HuH-7.5 (cell line): Measurements from ENCODE around the gene CD276.
"Not testable (repeated sequence)": the region's sequence is repeated elsewhere in the genome, so short reads cannot be mapped to it uniquely, and the experiment has no call there.

Source experiments
- DNase-seq: peaks from one replicate; pipeline ENCODE4 v3.0.0; 2011; ENCODE audit warnings: low spot score

CD276 gene

DNA sequence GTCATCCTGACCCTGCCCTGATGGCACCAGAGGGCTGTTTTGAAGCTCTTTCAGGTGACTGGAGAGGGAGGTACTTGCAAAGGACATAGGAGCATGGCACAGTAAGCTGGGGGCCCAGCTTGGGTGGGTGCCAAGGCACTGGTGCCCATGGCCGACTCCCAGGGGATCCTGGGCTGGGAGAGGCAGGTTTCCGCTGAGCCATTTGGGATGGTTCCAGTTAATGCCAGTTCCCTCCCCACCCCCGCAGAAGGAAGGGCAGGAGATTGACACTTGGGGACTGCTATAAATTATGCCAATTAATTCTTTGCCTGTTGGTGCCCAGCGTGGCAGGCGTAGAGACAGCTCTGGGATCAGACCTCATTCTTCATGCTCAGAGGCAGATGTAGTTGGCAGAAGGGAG, 26.1 kb downstream of the CD276 start:
- DNase-seq = no peak

DNA sequence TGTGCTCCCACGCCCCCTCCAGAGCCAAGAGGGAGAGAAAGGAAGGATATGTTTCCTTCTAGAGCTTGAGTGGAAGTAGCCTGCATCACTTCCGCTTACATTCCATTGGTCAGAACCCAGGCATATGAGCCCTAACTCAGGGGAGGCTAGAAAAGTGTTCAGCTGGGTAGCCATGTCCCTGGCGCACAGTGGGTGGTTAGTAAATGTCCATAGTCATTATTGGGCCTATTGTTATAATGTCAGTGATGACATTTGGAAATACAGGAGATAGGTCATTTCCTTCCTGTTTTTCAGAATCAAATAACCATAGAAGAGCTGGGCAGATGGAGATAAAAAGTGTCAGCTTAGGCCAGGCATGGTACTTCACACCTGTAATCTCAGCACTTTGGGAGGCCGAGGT, 27.3 kb downstream of the CD276 start:
- DNase-seq = no peak

DNA sequence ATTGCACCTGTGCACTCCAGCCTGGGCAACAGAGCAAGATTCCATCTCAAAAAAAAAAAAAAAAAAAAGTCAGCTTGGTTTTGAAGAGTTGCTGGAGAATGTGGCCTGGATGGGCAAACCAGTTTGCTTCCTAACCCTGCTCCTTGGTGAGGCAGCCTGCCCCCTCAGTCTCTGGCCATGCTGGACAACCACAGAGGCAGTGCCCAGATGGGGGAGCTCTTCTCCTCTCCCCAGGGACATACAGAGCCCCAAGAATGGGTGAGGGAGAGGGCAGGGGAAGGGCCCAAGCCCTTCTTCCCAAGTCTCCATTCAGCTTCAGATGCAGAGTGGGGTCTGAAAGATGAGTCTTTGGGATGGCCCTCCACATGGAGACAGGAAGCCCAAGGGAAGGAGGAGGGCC, 27.9 kb downstream of the CD276 start:
- no peak for DNase-seq

DNA sequence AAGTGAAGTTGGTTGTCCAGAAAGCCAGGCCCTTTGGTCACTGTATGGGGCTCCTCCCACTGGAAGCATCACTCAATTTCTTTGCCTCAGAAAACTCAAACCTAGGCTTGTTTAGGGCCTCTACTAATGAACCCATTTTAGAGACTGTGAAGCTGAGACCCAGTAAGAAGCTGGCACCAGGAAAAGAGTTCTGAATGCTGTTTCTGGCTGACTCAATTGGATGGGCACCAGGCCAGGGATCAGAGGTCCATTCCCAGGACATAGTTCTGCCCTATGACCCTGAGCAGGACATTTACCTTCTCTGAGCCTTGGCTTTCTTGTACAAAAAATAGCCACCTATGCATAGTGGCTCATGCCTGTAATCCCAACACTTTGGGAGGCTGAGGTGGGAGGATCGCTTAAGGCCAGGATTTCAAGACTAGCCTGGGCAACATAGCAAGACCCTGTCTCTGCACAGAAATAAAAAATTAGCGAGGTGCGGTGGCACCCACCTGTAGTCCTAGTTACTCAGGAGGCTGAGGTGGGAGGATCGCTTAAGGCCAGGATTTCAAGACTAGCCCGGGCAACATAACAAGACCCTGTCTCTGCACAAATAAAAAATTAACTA, 30.6 kb downstream of the CD276 start:
- DNase-seq = no peak

DNA sequence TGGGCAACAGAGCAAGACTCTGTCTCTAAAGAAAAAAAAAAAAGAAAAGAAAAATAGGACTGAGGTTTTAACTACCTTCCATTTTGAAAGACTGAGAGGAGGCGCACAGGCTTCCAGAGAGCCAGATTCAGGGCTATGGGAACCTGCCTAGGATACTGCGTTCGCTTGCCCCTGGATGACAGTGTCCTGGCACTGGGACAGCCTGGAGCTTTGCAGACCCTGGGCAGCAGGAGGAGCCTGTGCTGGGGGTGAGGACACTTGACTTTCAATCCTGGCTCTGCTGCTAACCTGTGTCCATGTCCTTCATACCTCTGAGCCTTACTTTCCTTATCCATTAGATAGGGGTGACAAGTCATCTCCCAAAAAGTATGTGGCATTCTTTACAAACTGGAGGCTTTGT, 31.2 kb downstream of the CD276 start:
- no peak for DNase-seq

DNA sequence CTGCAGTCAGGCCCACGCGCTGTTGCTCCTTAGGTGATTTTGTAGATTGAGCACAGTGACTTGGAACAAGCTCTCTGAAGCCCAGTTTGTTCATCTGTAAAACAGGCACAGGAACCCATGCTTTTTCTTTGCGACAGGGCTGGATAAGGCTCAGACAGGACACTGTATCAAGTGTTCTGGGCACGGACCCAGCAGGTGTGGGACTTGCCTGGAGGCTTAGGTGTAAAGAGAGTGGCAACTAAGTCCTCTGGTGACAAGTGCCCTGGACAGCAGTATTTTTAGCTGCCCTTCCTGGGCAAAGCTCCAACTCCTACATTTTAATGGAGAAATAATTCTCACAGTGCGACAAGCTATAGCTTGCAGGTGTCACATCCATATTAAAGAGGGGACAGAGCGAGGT, 32.2 kb downstream of the CD276 start:
- DNase-seq = no peak

DNA sequence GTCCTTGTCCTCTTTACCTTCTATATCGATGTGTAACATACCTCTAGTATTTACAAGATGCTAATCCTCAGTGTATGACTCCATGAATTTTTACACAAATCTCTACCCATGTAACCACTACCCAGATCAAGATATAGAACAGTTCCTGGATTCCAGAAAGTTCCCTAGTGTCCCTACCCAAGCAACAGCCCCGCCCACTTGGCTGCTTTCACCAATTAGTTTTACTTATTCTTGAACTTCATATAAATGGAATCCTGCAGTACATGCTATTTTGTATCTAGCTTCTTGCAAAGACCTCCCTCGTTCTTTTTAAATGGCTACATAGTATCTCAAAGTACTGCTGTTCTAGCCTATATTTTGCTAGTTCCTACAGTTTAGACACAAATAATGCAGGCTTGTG, 33.0 kb downstream of the CD276 start:
- DNase-seq = no peak

DNA sequence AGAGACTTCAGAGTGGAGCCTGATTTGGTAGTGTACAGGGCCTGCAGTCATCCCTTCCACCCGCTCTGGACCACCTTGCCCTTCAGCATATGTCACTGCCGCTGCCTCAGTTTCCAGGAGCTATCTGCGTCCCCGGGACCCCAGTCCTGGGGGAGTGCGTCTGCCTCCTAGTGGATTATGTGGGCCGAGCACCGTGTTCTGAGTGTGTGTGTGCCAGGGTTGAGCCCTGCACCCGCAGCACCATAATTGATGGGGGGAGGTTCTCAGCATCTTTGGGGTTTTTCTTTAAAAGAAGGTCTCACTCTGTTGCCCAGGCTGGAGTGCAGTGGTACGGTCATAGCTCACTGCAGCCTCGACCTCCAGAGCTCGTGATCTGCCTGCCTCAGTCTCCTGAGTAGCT, 33.6 kb downstream of the CD276 start:
- no peak for DNase-seq

DNA sequence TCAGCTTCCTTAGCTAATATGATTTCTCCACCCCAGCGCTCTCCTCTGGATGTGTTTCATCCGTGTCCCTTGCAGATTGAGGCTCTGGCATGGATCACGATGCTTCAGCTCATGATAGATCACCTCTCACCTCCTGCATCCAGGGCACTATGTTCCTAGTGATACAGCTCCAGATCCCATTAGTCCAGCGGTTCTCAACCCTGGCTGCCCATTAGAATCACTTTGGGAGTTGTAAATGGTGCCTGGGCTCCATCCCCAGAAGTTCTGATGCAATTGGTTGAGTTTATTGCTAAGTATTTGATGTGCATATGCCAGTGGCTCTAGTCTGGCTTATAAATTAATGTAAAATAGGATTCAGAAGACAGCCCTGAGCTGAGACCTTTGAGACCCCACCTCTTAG, 34.5 kb downstream of the CD276 start:
- no peak for DNase-seq

DNA sequence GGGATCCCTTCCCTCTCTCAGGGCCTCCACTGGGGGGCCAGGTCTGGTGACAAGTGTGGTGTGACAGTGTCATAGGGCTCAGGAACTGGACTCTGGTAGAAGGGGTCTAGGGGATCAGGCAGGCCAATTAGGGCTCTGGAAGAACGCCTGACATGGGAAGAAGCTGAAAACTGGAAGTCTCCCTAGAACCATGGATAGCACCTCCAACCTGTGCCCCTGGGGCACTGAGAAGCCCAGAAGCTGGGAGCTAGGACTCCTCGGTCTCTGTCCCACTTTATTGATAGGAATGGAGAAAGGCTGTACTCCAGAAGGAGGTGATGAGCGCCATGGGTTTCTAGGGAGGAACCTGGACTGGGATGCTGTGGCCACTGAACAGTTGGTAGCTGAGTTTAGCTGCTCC, 38.2 kb downstream of the CD276 start:
- DNase-seq = no peak

DNA sequence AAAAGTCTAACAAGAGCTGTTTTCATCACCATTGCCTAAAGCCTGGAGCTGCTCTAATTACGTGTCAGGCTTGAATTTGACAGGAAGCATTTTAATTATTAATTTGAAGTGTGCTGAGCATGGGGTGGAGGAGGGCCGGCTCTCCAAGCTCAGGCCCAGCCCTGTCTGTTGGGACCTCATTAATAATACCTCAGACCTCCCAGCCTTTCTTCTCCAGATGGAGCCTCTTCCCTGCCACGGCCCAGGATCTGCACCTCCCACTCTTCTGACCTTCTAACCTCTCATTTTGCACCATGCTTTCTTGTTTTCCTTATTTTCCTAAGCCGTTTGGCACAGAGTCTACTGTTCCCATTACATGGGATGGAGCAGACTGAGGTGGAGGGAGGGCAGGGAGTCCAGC, 39.0 kb downstream of the CD276 start:
- DNase-seq = no peak

DNA sequence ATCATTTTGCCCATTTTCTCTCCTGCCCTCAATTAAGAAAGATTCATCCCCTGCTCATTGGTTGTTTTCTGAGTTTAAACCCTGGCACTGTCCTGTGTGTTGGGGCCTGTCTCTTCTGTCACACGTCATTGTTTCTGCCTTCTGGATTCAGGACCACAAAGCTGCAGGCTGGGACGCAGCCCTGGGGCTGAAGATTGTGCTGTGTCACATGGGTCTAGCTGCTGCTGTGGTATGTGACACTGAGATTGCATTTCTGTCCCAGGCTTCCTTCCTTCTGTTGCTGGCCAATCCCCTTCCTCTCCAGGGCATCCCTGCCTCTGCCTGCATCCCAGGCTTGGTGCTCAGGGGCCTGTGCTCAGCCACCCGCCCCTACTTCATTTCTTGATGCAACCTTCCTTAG, 40.0 kb downstream of the CD276 start:
- no peak for DNase-seq

DNA sequence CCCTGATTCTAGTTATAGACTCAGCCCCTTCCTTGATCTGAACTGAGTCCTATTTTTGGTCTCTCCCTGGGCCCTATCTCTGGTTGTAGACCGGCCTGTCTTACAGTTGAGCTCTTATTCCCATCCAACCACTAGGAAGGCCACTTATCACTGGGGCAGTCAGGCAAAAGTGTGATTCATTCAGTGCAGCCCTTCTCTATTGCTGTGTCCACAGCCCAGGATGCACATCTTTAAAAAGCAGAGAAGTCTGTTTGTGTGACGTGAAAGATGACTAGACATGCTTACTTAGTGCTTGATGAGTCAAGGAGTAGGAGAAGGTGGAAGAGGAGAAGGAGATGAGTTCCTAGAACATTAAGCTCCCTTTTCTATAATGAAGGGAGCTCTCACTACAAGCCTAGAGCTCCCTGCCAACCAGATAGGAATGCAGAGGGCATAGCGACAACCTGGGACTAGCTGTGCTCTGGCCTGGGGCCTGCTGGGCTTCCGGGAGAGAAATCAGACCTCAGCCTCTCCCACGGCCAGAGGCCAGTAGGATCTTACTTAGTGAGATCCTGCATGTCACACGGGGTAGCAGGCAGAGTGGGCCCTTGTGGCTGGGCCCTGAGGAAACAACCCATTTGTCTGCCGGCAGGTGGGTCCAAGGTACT, 43.3 kb downstream of the CD276 start:
- DNase-seq = no peak

DNA sequence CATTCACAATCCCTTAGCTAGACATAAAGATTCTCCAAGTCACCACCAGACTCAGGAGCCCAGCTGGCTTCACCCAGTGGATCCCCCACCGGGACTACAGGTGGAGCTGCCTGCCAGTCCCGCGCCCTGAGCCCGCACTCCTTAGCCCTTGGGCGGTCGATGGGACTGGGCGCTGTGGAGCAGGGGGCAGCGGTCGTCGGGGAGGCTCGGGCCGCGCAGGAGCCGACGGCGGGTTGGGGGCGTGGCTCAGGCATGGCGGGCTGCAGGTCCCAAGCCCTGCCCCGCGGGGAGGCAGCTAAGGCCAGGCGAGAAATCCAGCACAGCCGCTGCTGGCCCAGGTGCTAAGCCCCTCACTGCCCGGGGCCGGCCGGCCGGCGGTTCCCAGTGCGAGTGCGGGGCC, 47.9 kb downstream of the CD276 start:
- DNase-seq = not testable (repeated sequence)

DNA sequence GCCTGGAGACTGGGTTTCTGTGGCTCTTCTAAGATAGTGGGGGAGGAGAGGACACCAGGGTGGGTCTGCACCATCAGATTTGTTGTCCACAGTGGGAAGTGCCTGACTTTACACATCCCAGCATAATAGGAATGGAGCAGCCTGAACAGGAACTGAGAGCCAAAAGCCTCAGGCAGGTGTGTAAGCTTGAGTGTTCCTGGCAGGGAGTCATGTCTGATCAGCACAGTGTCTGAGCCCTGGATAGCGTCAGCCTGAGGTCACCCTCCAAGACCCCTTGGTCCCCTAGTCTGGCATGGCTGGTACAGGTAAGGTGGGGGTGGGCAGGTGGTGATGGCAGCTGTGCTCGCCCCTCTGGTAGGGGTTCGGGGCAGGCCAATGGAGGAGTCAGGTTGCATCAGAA, 48.7 kb downstream of the CD276 start:
- no peak for DNase-seq

DNA sequence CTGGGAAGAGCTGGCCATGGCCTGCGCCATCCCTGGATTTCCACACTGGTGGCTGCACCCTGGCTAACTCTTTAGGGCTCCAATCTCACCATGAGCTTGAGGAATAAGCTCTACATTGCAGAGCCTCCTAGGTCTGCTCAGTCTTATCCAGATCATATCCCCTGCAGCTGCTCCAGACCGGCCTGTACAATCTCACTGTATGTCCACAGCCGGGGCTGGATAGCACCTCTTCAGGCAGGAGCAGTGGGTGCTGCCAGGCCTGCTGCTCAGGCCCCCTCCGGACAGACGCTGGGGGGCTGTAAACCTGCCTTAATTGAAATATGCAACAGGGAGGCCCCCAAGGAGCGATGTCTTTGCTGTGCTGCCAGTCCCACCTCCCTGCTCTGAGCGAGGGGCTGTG, 53.4 kb downstream of the CD276 start:
- no peak for DNase-seq

DNA sequence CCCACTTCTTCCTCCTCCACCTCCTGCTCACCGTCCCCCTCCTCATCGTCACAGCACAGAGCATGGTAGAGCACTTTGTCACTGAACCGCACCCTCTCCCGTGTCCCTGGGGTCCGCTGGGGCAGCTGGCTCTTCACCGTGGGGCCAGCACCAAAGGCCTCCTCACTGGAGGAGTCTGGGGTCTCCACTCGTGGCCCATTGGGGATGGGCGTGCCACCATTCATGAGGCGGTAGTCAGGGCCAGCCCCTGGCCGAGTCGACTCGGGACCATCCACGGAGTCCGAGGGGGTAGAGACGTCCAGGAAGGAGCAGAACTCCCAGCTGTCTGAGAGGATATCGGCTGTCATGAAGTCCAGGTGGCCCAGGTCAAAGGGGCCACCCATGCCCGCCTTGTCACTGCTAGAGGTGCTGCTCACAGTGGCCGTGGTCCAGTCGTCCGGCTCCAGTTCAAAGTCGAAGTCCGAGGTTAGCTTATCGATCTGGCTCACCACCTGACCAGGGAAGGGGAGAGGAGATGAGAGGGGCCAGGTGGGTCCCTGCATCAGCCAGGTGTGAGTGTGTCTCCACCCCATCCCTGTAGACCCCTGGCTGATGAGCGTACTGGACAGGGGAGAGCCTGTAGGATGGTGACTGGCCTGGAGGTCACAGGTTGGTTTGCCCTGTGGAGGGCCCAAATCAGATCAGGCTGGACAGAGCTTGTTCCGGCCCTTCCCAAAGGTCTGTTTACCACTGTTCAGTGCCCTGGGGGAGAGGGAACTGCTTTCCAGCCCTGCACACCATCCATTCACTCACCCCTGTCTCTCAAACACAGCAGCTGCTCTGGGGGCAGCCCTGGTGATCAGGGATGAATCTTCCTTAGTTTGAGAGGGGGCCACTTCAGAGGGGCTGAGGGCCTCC, 56.2 kb downstream of the CD276 start:
- DNase-seq = no peak

DNA sequence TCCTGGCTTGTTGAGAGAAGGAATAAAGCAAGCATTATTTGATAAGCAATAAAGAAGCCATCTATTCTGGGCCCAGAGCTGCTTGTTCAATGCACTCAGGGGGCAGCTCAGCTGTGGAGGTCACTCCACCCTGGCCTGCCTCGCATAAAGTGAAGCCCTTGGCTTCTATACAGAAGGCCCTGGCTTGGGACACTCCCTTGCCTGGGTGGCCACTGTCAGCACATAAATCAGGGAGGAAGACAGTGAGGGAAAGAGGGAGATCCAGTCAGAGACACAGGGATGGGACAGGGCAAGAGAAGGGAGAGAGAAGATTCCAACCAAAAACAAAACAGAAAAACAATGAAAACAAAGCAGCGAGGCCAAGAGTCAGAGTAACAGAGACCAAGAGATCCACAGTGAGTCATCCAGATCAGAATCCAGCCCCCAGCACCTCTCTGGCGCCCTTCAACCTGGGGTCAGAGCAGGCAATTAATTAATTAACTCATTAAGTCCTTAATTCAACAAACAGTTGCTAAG, 57.2 kb downstream of the CD276 start:
- DNase-seq = no peak

DNA sequence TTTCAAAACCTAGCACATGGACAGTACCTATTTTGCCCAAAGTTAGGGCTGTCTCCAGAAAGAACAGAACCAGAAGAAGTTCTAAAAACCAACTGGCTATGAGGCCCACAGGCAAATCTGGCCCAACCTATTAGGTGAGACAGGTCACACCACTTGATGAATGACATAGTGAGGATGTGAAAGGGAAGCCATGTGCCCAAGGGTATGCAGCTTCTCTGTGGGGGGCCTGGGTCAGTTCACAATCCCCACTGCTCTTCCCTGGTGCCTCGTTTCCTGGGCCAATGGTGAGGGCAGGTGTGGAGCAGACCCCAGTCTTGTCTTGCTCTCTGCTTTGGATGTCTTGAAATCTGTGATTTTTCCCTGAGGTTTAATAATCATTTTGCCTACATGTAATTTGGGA, 60.1 kb downstream of the CD276 start:
- no peak for DNase-seq

DNA sequence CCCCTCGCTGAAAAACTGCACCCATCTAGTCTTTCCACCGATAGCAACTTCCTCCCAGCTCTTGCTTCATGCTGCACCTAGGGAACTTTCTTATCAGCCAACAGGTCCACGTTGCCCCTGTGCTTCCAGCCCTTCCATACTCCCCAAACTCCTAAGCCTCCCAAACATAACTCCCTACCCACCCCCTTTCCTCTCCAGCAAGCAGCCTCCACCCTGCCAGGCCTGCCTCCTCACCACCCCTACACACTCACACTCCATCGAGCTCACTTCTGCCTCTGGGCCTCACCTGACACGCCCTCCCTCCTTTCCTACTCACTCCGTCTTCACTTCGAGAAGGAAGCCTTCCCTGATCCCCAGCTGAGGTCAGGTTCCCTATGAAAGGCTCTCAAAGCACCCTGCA, 60.9 kb downstream of the CD276 start:
- no peak for DNase-seq

DNA sequence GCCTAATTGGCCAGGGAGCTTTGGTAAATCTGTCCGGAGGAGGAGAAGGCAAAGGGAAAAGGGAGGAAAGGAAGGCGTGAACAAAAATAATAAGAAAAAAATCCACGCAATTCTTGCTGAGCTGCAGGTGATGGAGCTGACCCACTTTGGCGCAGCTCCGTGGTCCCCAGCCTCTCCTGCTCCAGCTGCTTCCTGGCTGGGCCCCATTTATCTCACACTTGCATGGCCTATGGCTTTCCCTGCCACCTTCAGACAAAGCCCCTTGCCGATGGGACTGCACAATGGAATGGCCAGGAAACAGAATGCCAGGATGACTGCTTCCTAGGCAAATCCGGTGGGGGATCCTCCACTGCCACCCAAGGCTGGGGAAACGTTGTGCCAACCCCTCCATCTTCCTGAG, 62.1 kb downstream of the CD276 start:
- no peak for DNase-seq

DNA sequence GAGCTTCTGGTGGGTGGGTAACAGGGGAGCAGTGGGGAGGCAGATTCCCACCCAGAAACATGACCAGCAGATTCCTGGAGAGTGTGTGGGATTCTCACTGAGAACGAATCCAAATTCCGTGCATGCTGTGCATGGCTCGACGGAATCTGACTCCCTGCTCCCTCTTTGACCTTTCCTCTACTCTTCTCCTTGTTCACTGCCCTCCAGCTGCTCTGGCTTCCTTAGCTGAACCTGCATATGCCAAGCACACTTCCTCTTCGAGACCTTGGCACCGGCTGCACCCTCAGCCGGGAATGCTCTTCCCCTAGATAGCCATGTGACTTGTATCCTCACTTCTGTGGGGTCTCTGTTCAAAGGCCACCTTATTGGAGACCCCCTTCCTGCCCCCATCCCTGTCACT, 62.7 kb downstream of the CD276 start:
- no peak for DNase-seq
